Activated CD8-positive, alpha-beta memory T cell treated with anti-CD3 and anti-CD28 coated beads for 24 hours (primary cell): ENCODE results near the gene APEH.

Source experiments
- DNase-seq: peaks from one replicate; pipeline ENCODE4 v3.0.0-alpha.2; 2020

The APEH gene

GRCh38 chr3:49673715-49674496, at the start of gene APEH:
TSS of gene APEH (plus strand) at chr3:49674351. CDS start at chr3:49674402, 51 bp downstream.
- peak; percentile 99 for DNase-seq

GRCh38 chr3:49625071-49625470, 49.1 kb upstream of the APEH start:
- no peak for DNase-seq

DNA sequence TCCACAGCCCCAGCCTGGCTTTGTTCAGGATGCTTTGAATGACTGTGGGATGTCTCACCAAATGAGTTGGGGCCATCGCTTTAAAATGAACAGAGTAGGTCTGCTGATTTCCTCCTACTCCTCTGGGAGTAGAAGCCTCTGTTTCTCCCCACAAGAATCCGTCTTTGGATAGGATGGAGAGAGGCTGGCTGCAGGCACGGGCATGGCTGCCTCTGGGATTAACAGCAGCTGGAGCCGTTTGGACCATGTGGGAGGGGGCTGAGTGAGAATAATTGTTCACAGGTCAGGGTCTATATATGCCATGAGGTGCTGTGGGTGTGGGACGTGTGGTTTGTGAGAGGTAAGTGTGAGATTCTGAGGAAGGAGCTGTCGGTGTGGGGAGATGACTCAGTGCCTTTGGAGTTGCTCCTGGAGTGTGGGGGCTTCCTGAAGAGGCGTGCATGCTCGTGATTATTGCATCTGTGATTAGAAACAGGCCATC, 48.0 kb upstream of the APEH start:
- DNase-seq = no peak

DNA sequence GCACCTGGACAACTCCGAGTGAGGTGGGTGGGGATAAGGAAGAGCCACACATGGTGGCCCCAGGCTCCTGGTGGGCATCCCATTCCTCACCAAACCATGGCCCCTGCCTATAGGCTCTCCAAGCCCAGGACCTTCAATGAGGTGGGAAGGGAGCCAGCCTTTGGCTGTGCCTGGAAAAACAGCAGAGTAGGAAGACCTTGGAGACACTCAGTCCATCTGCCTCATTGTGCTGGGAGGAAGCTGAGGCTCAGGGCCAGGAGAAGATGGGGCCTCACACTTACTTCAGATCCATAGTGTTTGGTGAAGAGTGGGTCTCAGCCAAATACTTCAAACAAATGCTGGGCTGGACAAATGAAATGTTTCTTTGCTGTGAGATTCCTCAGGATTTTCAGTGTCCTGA, 47.4 kb upstream of the APEH start:
- DNase-seq = no peak

- no peak for DNase-seq
These were observed 46.5 kb upstream of the APEH start for GRCh38 chr3:49627634-49628033.

GRCh38 chr3:49628249-49628648, 45.9 kb upstream of the APEH start:
- no peak for DNase-seq

GRCh38 chr3:49629451-49629850, 44.7 kb upstream of the APEH start:
- DNase-seq = no peak

DNA sequence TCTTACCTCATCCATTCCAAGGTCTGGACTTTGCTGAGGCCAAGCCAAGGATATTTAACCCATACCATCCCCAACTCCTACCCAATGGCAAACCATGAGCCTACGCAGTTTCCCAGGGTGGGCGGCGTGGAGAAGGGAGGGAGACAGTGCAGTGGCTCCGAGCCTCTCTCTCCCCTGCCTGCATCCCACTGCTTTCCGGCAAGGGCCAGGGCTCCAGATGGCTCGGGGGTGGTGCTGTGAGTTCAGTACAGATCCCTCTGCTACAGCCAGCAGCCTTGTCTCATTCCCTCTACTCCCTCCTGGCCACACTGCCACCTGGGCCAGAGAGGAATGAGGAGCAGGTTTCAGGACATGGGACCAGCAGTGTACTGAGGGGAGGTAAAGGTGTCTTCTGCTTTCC, 44.3 kb upstream of the APEH start:
- no peak for DNase-seq

DNA sequence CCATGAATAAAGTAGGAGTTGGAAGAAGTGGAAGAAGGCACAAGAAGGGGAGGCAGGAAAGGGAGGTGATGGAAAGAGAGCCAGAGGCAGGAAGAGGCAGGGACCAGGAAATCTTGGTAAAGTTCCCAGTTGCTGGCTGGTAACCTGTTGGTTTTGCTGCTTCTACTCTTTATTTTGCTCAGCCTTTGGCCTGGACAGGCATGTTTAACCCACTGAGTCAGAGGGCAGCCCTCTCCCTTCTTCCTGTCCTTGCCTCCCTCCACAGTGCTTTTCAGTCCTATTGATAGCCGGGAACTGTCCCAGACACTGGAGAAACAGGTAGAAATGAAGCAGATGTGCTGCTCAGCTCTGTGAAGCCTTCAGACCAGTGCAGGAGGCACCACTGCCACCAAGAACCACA, 43.4 kb upstream of the APEH start:
- no peak for DNase-seq

DNA sequence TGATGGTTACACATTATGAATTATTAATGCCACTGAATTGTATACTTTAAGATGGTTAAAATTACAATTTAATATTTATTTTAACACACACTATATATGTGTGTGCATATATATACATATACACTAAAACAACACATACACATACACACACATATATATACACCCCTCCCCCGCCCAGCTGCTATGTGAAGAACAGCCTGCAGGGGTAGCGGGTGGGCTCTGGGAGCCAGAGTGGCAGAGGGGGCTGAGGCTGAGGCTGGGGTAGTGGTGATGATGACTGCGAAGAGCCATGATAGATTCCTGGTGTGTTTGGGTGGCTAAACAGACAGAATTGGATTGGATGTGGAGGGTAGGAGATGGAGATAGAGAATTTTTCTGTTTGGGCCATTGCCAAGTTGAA, 39.4 kb upstream of the APEH start:
- DNase-seq = no peak

GRCh38 chr3:49636883-49637609, 37.1 kb upstream of the APEH start:
- DNase-seq = no peak

- no peak for DNase-seq
These were observed 35.7 kb upstream of the APEH start for GRCh38 chr3:49638445-49638844.

GRCh38 chr3:49639551-49639950, 34.6 kb upstream of the APEH start:
- no peak for DNase-seq

GRCh38 chr3:49641292-49641691, 32.9 kb upstream of the APEH start:
- DNase-seq = no peak

DNA sequence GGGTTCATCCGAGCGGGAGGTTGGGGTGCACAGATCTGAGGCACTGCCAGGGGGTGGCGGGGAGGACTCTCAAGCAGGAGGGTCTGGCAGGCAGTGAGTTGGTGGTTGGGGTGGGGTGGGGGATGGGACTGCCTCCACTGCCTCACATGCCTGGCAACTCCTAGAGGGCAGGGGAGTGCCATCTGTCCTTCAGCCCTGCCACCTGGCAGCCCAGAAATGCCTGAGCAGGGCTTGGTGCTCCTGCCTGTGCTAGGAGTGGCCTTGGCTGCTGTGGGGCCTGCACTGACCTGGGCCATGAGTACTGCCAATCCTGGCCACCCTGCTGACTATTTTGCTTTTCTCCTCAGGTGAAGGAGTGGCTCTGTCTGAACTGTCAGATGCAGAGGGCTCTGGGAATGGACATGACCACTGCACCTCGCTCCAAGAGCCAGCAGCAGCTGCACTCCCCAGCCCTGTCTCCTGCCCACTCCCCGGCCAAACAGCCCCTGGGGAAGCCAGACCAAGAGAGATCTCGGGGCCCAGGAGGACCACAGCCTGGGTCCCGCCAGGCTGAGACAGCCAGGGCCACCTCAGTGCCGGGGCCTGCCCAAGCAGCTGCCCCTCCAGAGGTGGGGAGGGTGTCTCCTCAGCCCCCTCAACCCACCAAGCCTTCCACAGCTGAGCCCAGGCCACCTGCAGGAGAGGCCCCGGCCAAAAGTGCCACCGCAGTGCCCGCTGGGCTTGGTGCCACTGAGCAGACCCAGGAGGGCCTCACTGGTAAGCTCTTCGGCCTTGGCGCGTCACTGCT, 32.0 kb upstream of the APEH start:
- no peak for DNase-seq

DNA sequence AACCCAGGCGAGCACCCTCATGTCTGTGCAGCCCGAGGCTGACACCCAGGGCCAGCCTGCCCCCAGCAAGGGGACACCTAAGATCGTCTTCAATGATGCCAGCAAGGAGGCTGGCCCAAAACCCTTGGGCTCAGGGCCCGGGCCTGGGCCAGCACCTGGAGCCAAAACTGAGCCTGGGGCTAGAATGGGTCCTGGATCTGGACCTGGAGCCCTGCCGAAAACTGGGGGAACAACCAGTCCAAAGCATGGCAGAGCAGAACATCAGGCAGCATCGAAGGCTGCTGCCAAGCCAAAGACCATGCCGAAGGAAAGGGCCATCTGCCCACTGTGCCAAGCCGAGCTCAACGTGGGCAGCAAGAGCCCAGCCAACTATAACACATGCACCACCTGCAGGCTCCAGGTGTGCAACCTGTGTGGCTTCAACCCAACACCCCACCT, 31.4 kb upstream of the APEH start:
- no peak for DNase-seq

DNA sequence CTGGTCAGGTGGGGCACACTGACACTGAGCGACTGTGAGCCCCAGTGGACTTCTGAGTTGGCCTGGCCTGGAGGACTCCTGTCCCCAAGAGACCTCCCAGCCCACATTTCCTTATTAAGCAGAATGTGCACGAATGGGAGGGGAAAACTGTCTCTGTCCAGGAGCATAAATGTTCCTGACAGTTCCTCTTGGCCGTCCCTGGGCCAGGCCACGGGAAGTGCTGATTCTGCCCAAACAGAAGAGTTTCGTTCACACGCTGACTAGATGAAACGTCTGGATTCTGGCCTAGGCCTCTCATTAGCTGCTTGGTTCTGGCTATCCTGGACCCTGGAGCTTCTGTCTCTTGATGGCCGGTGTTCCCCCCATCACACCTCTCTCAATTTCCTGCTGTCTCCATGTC, 29.5 kb upstream of the APEH start:
- no peak for DNase-seq

GRCh38 chr3:49646236-49646635, 27.9 kb upstream of the APEH start:
- no peak for DNase-seq

DNA sequence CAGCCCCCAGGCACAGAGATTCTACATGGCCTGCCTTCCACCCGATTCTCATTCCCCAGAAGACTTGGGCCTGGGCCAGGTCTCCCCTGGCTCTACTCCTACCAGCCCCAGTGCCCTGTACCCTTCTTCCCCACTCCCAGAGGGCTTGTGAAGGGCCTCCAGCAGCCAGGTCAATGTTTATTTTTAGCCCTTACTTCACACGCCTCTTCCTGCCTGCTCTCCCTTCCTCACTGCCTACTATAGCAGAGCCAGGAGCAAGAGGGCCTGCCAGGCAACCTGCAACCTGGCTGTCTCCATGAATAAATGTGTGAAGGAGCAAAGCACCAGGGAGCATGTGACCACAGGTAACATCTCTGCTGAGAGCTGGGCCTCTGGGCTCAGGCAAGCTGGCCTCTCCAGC, 26.4 kb upstream of the APEH start:
- DNase-seq = no peak

GRCh38 chr3:49648354-49649019, 25.7 kb upstream of the APEH start:
- DNase-seq = no peak

DNA sequence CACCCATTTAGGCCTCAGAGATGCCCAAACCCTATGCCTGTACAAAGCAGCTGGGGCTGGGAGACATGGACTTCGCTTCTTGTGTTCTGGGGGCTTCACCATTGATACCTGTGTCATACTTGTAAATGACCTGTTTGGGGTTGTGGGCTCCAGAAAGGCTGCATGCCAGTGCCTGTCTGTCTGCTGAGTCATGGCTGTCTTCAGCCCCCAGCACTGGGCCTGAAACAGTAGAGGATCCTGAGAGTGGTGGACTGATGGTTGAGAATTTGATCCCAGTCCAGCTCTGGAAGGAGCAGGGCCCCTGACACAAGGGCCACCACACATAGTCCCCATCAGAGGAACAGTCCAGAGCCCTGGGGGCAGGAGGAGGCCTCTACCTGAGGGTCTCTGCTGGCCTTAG, 24.6 kb upstream of the APEH start:
- DNase-seq = no peak

DNA sequence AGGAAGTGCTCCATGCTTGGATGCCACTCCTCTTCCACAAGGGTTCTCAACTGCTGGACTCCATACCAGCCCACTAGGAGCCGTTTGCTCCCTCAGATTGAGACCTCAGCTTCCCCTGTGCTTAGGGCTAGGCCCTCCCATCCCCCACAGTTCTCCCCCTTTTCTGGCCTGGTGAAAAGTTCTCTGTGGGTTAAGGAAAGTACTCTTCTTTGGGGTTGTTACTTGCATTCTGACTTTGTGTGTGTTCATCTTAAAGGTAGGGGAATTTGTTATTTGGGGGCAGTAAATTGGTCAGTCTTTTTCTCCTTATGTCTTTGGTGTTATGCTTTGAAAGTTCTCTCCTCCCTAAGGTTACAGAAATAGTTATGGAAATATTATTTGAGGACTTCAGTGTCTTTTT, 24.0 kb upstream of the APEH start:
- DNase-seq = no peak

- DNase-seq = no peak
These were observed 23.5 kb upstream of the APEH start for GRCh38 chr3:49650637-49651036.
